ENCODE results near the gene LDHA. TPM values are rescaled to one million over a fixed set of nuclear protein-coding genes. Genes with fewer than 3 reads are reported as not detected.
A peak's percentile ranks its signal among the peaks of the same experiment; 100 is the strongest.

The LDHA gene
- total and polyA plus RNA-seq, 9 of the 15 experiments (the other 6 are each of a cell fraction or from before 2014, with no cell fraction given) = 535 to 3,001 (median 926) TPM

GRCh38 chr11:18364495-18365073 is 29.8 kb upstream of the LDHA start:
- no TSS peak for BruUV-seq (replicated peaks)

More at GRCh38 chr11:18364495-18365073, 29.8 kb upstream of the LDHA start:
- ATAC-seq = no peak
- in situ Hi-C loops (cut with MboI) (no loop called here), intact Hi-C loops (cut with micrococcal nuclease) (no loop called here)
- no peak for FAIRE-seq
- WGBS (ENCODE audit: insufficient coverage, low coverage, missing lambda C conversion rate) = 82% methylated on average over 2 of the region's 4 CpGs
- Histone ChIP-seq H3K27me3 (ENCODE audit: control insufficient read depth in 2 of 2, insufficient read depth in 2 of 2, low read length in 2 of 2) (no peaks in the 10 kb centered on the region), H3K27ac (ENCODE audit: extremely low read depth, low read depth, low read length) (no peak overlapping the region), H2AFZ (ENCODE audit: low read depth, low read length) (no peak overlapping the region), H3K4me3 (no peak overlapping the region), H3K9me3 (replicated peaks; ENCODE audit: control insufficient read depth, insufficient read depth, low read depth, low read length) (no peaks in the 10 kb centered on the region), H3K4me2 (ENCODE audit: insufficient read depth, low read length) (no peak overlapping the region), H3K79me2 (ENCODE audit: control insufficient read depth, insufficient read depth, low read length) (no peaks in the 10 kb centered on the region), H3K9ac (ENCODE audit: insufficient read depth in 1 of 2, low read depth in 2 of 2, low read length in 2 of 2) (no peak overlapping the region), H3K36me3 (ENCODE audit: control insufficient read depth, insufficient read depth, low read length) (peaks cover 78% of the 10 kb centered on the region), H3K9me1 (ENCODE audit: control insufficient read depth, insufficient read depth, low read length) (no peaks in the 10 kb centered on the region), H4K20me1 (replicated peaks; ENCODE audit: control insufficient read depth, insufficient read depth, low read length) (no peaks in the 10 kb centered on the region), H3K4me1 (replicated peaks in 1 of 2; ENCODE audit: control insufficient read depth in 2 of 2, insufficient read depth in 2 of 2, low read length in 2 of 2) (no peaks in the 10 kb centered on the region; a peak in 2 of 5 replicates)
- no peak for DNase-seq (ENCODE audit: extremely low read depth in 1 of 4, low spot score in 3 of 4)
- CTCF ChIA-PET (ENCODE audit: low intra/inter-chr PET ratio) = no interaction called here
- TF ChIP-seq TFAM (CRISPR knock-in tag; conservative IDR thresholded peaks at IDR 0.05) = no peak
- peak; percentile 38; the same call in 1 of the 2 replicates for TF ChIP-seq MAFF (IDR thresholded peaks at IDR 0.05; ENCODE audit: low read length)
- TF ChIP-seq NFE2 (IDR thresholded peaks at IDR 0.05; ENCODE audit: low read depth) = peak; percentile 65
- TF ChIP-seq ZNF589 (CRISPR knock-in tag; IDR thresholded peaks at IDR 0.05; ENCODE audit: low read depth) = no peak
- TF ChIP-seq NR3C1 (CRISPR knock-in tag; IDR thresholded peaks at IDR 0.05) = no peak
- TF ChIP-seq CBFA2T3 (IDR thresholded peaks at IDR 0.05) = no peak
- TF ChIP-seq C11orf30 (IDR thresholded peaks at IDR 0.05; ENCODE audit: low read depth) = peak; percentile 78
- TF ChIP-seq CLOCK (CRISPR knock-in tag; IDR thresholded peaks at IDR 0.05; ENCODE audit: borderline replicate concordance) = no peak
- TF ChIP-seq MAFG (tag; conservative IDR thresholded peaks at IDR 0.05) = peak; percentile 86
- TF ChIP-seq MLX (CRISPR knock-in tag; conservative IDR thresholded peaks at IDR 0.05) = no peak
- no peak for TF ChIP-seq CSDE1 (IDR thresholded peaks at IDR 0.05)
- TF ChIP-seq MAFK (IDR thresholded peaks at IDR 0.05; ENCODE audit: low read length) = peak; percentile 48; the same call in 1 of the 2 replicates
- TF ChIP-seq ZNF316 (IDR thresholded peaks at IDR 0.05) = peak; percentile 80
- peak; percentile 39; the same call in 1 of the 2 replicates for TF ChIP-seq BACH1 (tag; IDR thresholded peaks at IDR 0.05)
- POLR2A ChIA-PET = interaction anchor here (0.6 to 1.0 kb wide), 3 partner anchors 8 to 13 kb away, joined by 3 to 4 read pairs (median 3); no protein-coding TSS in a partner anchor
